DOHH2 (cell line): ENCODE measurements around the gene VANGL1.

ENCODE experiments used
- H3F3A ChIP-seq: fragments of 200-600 bp; sonication (generic), shearing (Covaris generic); 2 replicates; pipeline ENCODE4 v1.6.0; 2016; ENCODE audit warnings: antibody characterized with exemption, mild to moderate bottlenecking; ENCODE audit not compliant: control insufficient read depth, insufficient read depth
- H3K27ac ChIP-seq: fragments of 200-600 bp; sonication (generic); 2 replicates; pipeline ENCODE4 v1.5.1; 2014; ENCODE audit warnings: low read depth, mild to moderate bottlenecking, low read length, moderate library complexity
- H3K27me3 ChIP-seq: fragments of 200-600 bp; sonication (generic); 2 replicates; pipeline ENCODE4 v1.6.1; 2014; ENCODE audit warnings: mild to moderate bottlenecking, low read length, mixed read lengths; ENCODE audit not compliant: control insufficient read depth
- H3K36me3 ChIP-seq: fragments of 200-600 bp; sonication (generic); 2 replicates; pipeline ENCODE4 v1.6.1; 2014; ENCODE audit warnings: mild to moderate bottlenecking, low read length, moderate library complexity, mixed read lengths; ENCODE audit not compliant: control insufficient read depth
- H3K4me1 ChIP-seq: fragments of 200-600 bp; sonication (generic); 2 replicates; pipeline ENCODE4 v1.6.1; 2014; ENCODE audit warnings: mild to moderate bottlenecking, low read length, mixed read lengths; ENCODE audit not compliant: control insufficient read depth
- H3K4me2 ChIP-seq: fragments of 200-600 bp; sonication (generic); 2 replicates; pipeline ENCODE4 v1.6.0; 2014; ENCODE audit warnings: mild to moderate bottlenecking, low read length, moderate library complexity
- H3K4me3 ChIP-seq: fragments of 200-600 bp; sonication (generic); 2 replicates; pipeline ENCODE4 v1.5.1; 2014; ENCODE audit warnings: mild to moderate bottlenecking, low read length, mixed read lengths
- H3K79me2 ChIP-seq: fragments of 200-600 bp; sonication (generic); 2 replicates; pipeline ENCODE4 v1.6.1; 2014; ENCODE audit warnings: mild to moderate bottlenecking, low read length, mixed read lengths; ENCODE audit not compliant: control insufficient read depth
- H3K9me2 ChIP-seq: fragments of 200-600 bp; sonication (generic); replicated peaks from 2 replicates; pipeline ENCODE4 v1.6.1; 2014; ENCODE audit warnings: mild to moderate bottlenecking, low read length, mixed read lengths; ENCODE audit not compliant: control insufficient read depth
- H3K9me3 ChIP-seq: fragments of 200-600 bp; sonication (generic); 2 replicates; pipeline ENCODE4 v1.6.1; 2014; ENCODE audit warnings: antibody characterized with exemption, low read length, mixed read lengths; ENCODE audit not compliant: control insufficient read depth, insufficient read depth
- H4K20me1 ChIP-seq: fragments of 200-600 bp; sonication (generic); 2 replicates; pipeline ENCODE4 v1.6.0; 2014; ENCODE audit warnings: low read depth, mild to moderate bottlenecking, antibody characterized with exemption, low read length, moderate library complexity; ENCODE audit not compliant: control insufficient read depth, insufficient read depth
- CTCF ChIP-seq: fragments of 200-600 bp; sonication (generic); IDR thresholded peaks from one replicate; pipeline ENCODE4 v1.5.1; 2014; ENCODE audit warnings: antibody characterized with exemption, mild to moderate bottlenecking, low read depth, low read length; ENCODE audit not compliant: poor library complexity, severe bottlenecking
- EZH2phosphoT487 ChIP-seq: fragments of 200-600 bp; sonication (generic); IDR thresholded peaks from 2 replicates; pipeline ENCODE4 v1.6.1; 2017; ENCODE audit warnings: borderline replicate concordance, mild to moderate bottlenecking, antibody characterized with exemption, low read length, moderate library complexity, mixed read lengths

VANGL1 gene

GRCh38 chr1:115604508-115604907, 37.3 kb upstream of the VANGL1 start:
- Histone ChIP-seq H3K4me3 (no peak overlapping the region), H3F3A (no peaks in the 10 kb centered on the region), H4K20me1 (no peaks in the 10 kb centered on the region), H3K4me2 (no peak overlapping the region), H3K4me1 (no peaks in the 10 kb centered on the region), H3K27ac (no peak overlapping the region), H3K36me3 (no peaks in the 10 kb centered on the region), H3K27me3 (no peaks in the 10 kb centered on the region), H3K9me3 (no peaks in the 10 kb centered on the region), H3K79me2 (no peaks in the 10 kb centered on the region), H3K9me2 (no peaks in the 10 kb centered on the region)
- TF ChIP-seq CTCF, result no peak
- no peak for TF ChIP-seq EZH2phosphoT487

- H4K20me1 ChIP-seq, result no peaks in the 10 kb centered on the region
- no peaks in the 10 kb centered on the region for H3K36me3 ChIP-seq
- H3K27ac ChIP-seq, result no peak overlapping the region
- no peaks in the 10 kb centered on the region for H3K9me3 ChIP-seq
- H3F3A ChIP-seq, result no peaks in the 10 kb centered on the region
- H3K4me3 ChIP-seq, result no peak overlapping the region
- H3K79me2 ChIP-seq, result no peaks in the 10 kb centered on the region
- H3K9me2 ChIP-seq, result no peaks in the 10 kb centered on the region
- no peaks in the 10 kb centered on the region for H3K27me3 ChIP-seq
- no peaks in the 10 kb centered on the region for H3K4me1 ChIP-seq
- TF ChIP-seq CTCF, result no peak
- TF ChIP-seq EZH2phosphoT487, result no peak
- H3K4me2 ChIP-seq, result no peak overlapping the region
Observed at GRCh38 chr1:115606305-115606704, 35.5 kb upstream of the VANGL1 start.

GRCh38 chr1:115609021-115609420, 32.7 kb upstream of the VANGL1 start:
- H3K79me2 ChIP-seq, result no peaks in the 10 kb centered on the region
- H4K20me1 ChIP-seq, result no peaks in the 10 kb centered on the region
- no peaks in the 10 kb centered on the region for H3F3A ChIP-seq
- no peak overlapping the region for H3K4me3 ChIP-seq
- no peaks in the 10 kb centered on the region for H3K4me1 ChIP-seq
- H3K4me2 ChIP-seq, result no peak overlapping the region
- H3K27me3 ChIP-seq, result no peaks in the 10 kb centered on the region
- no peak for TF ChIP-seq EZH2phosphoT487
- no peak for TF ChIP-seq CTCF
- no peaks in the 10 kb centered on the region for H3K9me3 ChIP-seq
- H3K9me2 ChIP-seq, result no peaks in the 10 kb centered on the region
- no peaks in the 10 kb centered on the region for H3K36me3 ChIP-seq
- H3K27ac ChIP-seq, result no peak overlapping the region

GRCh38 chr1:115613767-115614166, 28.0 kb upstream of the VANGL1 start:
- Histone ChIP-seq H3K9me3 (no peaks in the 10 kb centered on the region), H3K4me1 (no peaks in the 10 kb centered on the region), H3F3A (no peaks in the 10 kb centered on the region), H3K4me2 (no peak overlapping the region), H3K27me3 (no peaks in the 10 kb centered on the region), H3K27ac (no peak overlapping the region), H3K9me2 (no peaks in the 10 kb centered on the region), H3K4me3 (no peak overlapping the region), H3K36me3 (no peaks in the 10 kb centered on the region), H3K79me2 (no peaks in the 10 kb centered on the region), H4K20me1 (no peaks in the 10 kb centered on the region)
- TF ChIP-seq CTCF (no peak), EZH2phosphoT487 (no peak)
